Natural killer cell treated with Interleukin-12 subunit alpha and Interleukin-12 subunit beta and Interleukin-15 and Interleukin-18, amount 100 ng/mL, for 72 hours (primary cell): Measurements from ENCODE around the gene LRRC31. TPM values are rescaled to one million over a fixed set of nuclear protein-coding genes. Genes with fewer than 3 reads are reported as not detected.

ENCODE experiments used
- total RNA-seq, 2 donors: library from RNA; stranded (reverse); gene quantifications; one replicate each; pipeline ENCODE4 v1.2.3, GENCODE V29; 2022

LRRC31 gene
- total RNA-seq, 2 donors from 2014 or later = not detected

Other genes with a start within 250 kb of the LRRC31 start
- gene MECOM, start 206.2 kb downstream of the LRRC31 start, total RNA-seq = not detected
- 10 to 100 TPM in 1 of 2 donors, not detected in 1; 18.6 TPM for gene TERC, start 104.9 kb downstream of the LRRC31 start, total RNA-seq
- gene ACTRT3, start 100.4 kb downstream of the LRRC31 start, total RNA-seq = 1 to 10 TPM; 1.5 to 2.0 TPM
- gene MYNN, start 96.5 kb downstream of the LRRC31 start, total RNA-seq = 10 to 100 TPM; 14.0 to 14.5 TPM
- gene LRRIQ4, start 57.1 kb downstream of the LRRC31 start, total RNA-seq = not detected
- gene LRRC34, start 57.0 kb downstream of the LRRC31 start, total RNA-seq = under 1 TPM; 0.38 to 0.50 TPM
- not detected for gene SAMD7, start 41.6 kb upstream of the LRRC31 start, total RNA-seq
- gene SEC62, start 96.9 kb upstream of the LRRC31 start, total RNA-seq = 10 to 100 TPM; 51.2 to 68.9 TPM
- 10 to 100 TPM; 12.1 to 12.4 TPM for gene GPR160, start 168.1 kb upstream of the LRRC31 start, total RNA-seq